Right lobe of liver (tissue), 6 donors: ENCODE data around the gene EXD3. TPM values are rescaled to one million over a fixed set of nuclear protein-coding genes. Genes with fewer than 3 reads are reported as not detected.

ENCODE experiments used
- ATAC-seq, 4 donors: fragments of 200-7000 bp; cut with Tn5 transposase; one replicate each; pipeline ENCODE4 v1.9.1; 2020; ENCODE audit warnings: mild to moderate bottlenecking in 4 of 4, moderate library complexity in 4 of 4
- DNase-seq, 3 donors: peaks; one replicate each; pipeline ENCODE4 v3.0.0-alpha.2; 2020
- H3K27ac ChIP-seq, 3 donors: fragments of 200-600 bp; one replicate each; pipeline ENCODE4 v1.8.0; 2022
- H3K27me3 ChIP-seq, 2 donors: fragments of 200-600 bp; one replicate each; pipeline ENCODE4 v1.8.0; 2022
- H3K36me3 ChIP-seq, 4 donors: fragments of 200-600 bp; sonication (generic) in 1 of 4; one replicate each; pipeline versions ENCODE4 v1.5.1 to v1.8.0; 2017 to 2022; ENCODE audit warnings: control low read depth in 1 of 4
- H3K4me1 ChIP-seq, 4 donors: fragments of 200-600 bp; sonication (generic) in 1 of 4; one replicate each; pipeline versions ENCODE4 v1.5.1 to v1.8.0; 2017 to 2022; ENCODE audit warnings: control low read depth in 1 of 4
- H3K4me3 ChIP-seq, 3 donors: fragments of 200-600 bp; one replicate each; pipeline ENCODE4 v1.8.0; 2022
- H3K9me3 ChIP-seq, 4 donors: fragments of 200-600 bp; sonication (generic) in 1 of 4; one replicate each; pipeline versions ENCODE4 v1.5.1 to v1.8.0; 2017 to 2022; ENCODE audit warnings: control low read depth in 1 of 4
- CTCF ChIP-seq, 4 donors: fragments of 200-600 bp in 3 of 4; fragments of 450-650 bp in 1 of 4; IDR thresholded peaks; one replicate each; pipeline versions ENCODE4 v1.5.1 to v1.8.0; 2016 to 2022; ENCODE audit warnings: antibody characterized with exemption in 4 of 4, mild to moderate bottlenecking in 2 of 4
- POLR2A ChIP-seq: fragments of 450-650 bp; IDR thresholded peaks from one replicate; pipeline ENCODE4 v1.6.1; 2017; ENCODE audit warnings: antibody characterized with exemption, mild to moderate bottlenecking
- WGBS: methylation state at CpG from one replicate; pipeline ENCODE4 v1.1.6; 2018; ENCODE audit warnings: low coverage, low lambda C conversion rate; ENCODE audit not compliant: insufficient coverage; ENCODE audit errors: missing lambda C conversion rate; 5-methylcytosine and 5-hydroxymethylcytosine counted together
- intact Hi-C, 2 donors: fragments of 100-400 bp; cut with DNase I; formaldehyde crosslinking; loops; one replicate each; pipeline versions ENCODE4 v1.11.2 to v1.14.1; 2022
- total RNA-seq, 6 experiments: library from RNA; depleted of rRNA in 2 of 6; stranded (reverse); fragments of >200 nt in 2 of 6; fragmentation: NEBNext Ultra II Directional in 3 of 6; extraction: Animal tissue kit (Norgen Biotek cat#: 25700) in 3 of 6; gene quantifications; one replicate each; pipeline versions ENCODE4 v1.1.0 to v1.2.4, GENCODE V29; 2016 to 2023
- donor health status: DM: no; HTN: yes; CAD: no.
- donor health status: DM: no; HTN: no; CAD: no.
- donor health status: DM: no; HTN: no; CAD: no.
- donor health status: DM: no; HTN: yes; CAD: no.
- donor health status: DM: no; HTN: yes; CAD: no.

EXD3 gene
- total RNA-seq, 6 experiments from 2014 or later = 3.3 to 14.4 (median 10.6) TPM

GRCh38 chr9:137416563-137417151 lies 6.3 kb downstream of the EXD3 start:
- Histone ChIP-seq H3K4me1 (peaks cover 0 to under 1% (median 0%) of the 10 kb centered on the region in 4 donors), H3K36me3 (no peaks in the 10 kb centered on the region), H3K27me3 (no peaks in the 10 kb centered on the region), H3K9me3 (no peaks in the 10 kb centered on the region), H3K27ac (no peak overlapping the region), H3K4me3 (no peak overlapping the region)
- DNase-seq = peak in 1 of 3 donors; percentile 51
- peak in 1 of 4 donors; percentile 22 for ATAC-seq
- 100% methylated on average over 5 of the region's 45 CpGs for WGBS
- TF ChIP-seq CTCF (IDR thresholded peaks at IDR 0.05) (no peak), POLR2A (no peak)
- intact Hi-C loops = no loop called here

GRCh38 chr9:137416006-137416562 lies 6.9 kb downstream of the EXD3 start:
- no peak for TF ChIP-seq POLR2A
- TF ChIP-seq CTCF (IDR thresholded peaks at IDR 0.05) = no peak
- H3K27ac ChIP-seq = no peak overlapping the region
- ATAC-seq (peak in 1 of 4 donors; percentile 3), DNase-seq (no peak)
- H3K36me3 ChIP-seq = no peaks in the 10 kb centered on the region
- H3K27me3 ChIP-seq = no peaks in the 10 kb centered on the region
- WGBS = no CpG with 5 or more reads among the region's 23 CpGs
- H3K4me3 ChIP-seq = no peak overlapping the region
- intact Hi-C loops = no loop called here
- no peaks in the 10 kb centered on the region for H3K4me1 ChIP-seq
- no peaks in the 10 kb centered on the region for H3K9me3 ChIP-seq

- intact Hi-C loops = no loop called here
- H3K27me3 ChIP-seq = no peaks in the 10 kb centered on the region
- H3K9me3 ChIP-seq = no peaks in the 10 kb centered on the region
- no peak overlapping the region for H3K4me3 ChIP-seq
- no peaks in the 10 kb centered on the region for H3K36me3 ChIP-seq
- TF ChIP-seq CTCF (IDR thresholded peaks at IDR 0.05) = no peak
- no peak for TF ChIP-seq POLR2A
- 86% methylated on average over 3 of the region's 5 CpGs for WGBS
- DNase-seq (peak in 1 of 3 donors; percentile 31), ATAC-seq (no peak)
- no peaks in the 10 kb centered on the region for H3K4me1 ChIP-seq
- no peak overlapping the region for H3K27ac ChIP-seq
Observed at GRCh38 chr9:137415451-137415850, 7.5 kb downstream of the EXD3 start.

GRCh38 chr9:137412431-137412830 lies 10.5 kb downstream of the EXD3 start:
- WGBS = 62% methylated on average over 6 of the region's 10 CpGs
- ATAC-seq = no peak
- H3K36me3 ChIP-seq = no peaks in the 10 kb centered on the region
- no peak for TF ChIP-seq POLR2A
- TF ChIP-seq CTCF (IDR thresholded peaks at IDR 0.05) = no peak
- DNase-seq = no peak
- no peaks in the 10 kb centered on the region for H3K9me3 ChIP-seq
- no peak overlapping the region for H3K4me3 ChIP-seq
- intact Hi-C loops = no loop called here
- H3K27me3 ChIP-seq = no peaks in the 10 kb centered on the region
- peak overlapping the region; percentile 26 to 70 (median 29) for H3K27ac ChIP-seq
- H3K4me1 ChIP-seq = peaks cover 0 to under 1% (median 0%) of the 10 kb centered on the region in 4 donors
